SHP77 (cell line): Measurements from ENCODE around the gene TBXA2R.
"Not testable (repeated sequence)": the region's sequence is repeated elsewhere in the genome, so short reads cannot be mapped to it uniquely, and the experiment has no call there.

Experiments used
- DNase-seq, 2 experiments: peaks; one replicate each; lab custom pipeline; 2025; lab: John Stamatoyannopoulos, UW

TBXA2R gene

DNA sequence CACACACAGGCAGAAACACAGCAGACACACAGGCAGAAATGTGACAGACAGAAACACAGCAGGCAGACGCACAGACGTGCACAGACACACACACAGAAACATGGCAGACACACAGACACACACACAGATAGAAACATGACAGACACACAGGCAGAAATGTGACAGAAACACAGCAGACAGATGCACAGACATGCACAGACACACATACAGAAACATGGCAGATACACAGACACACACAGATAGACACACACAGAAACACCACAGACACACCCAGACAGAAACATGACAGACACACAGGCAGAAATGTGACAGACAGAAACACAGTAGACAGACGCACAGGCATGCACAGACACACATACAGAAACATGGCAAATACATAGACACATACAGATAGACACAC is 1.3 kb downstream of the TBXA2R start:
- DNase-seq: no peak

GRCh38 chr19:3604987-3605343 is 1.7 kb downstream of the TBXA2R start:
- no peak for DNase-seq

- no peak for DNase-seq
Measured at GRCh38 chr19:3604227-3604986, 2.3 kb downstream of the TBXA2R start.

DNA sequence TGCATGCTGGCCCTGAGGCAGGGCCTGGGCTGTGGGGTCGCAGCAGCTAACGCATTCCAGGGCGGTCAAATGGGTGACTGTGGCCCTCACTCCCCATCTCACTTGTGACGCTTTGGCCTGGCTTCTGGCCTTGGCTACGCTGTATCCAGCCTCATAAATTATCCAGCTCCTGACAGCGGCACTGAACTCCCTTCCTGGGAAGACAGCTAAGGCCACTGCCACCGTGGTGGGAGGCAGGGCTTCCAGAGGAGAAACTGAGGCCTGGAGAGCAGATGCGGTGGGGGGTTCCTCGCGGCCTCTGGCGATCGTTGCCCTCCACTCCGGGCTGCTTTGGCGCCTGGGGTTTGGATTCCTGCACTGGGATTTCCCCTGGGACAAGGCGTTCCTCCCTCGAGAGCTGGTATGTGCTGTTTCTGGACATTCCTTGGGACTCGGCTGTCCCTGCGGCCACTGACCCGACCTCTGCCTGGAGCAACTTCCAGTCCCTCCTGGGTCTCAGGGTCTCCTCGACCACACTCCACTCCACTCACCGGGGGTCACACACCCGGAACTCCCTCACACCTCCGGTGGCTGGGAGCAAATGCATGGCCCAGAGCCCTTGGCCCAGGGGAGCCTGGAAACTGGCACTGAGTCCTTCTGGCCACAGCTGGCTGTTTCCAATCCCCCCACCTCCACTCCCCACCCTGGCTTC is 3.4 kb downstream of the TBXA2R start:
- DNase-seq: no peak

DNA sequence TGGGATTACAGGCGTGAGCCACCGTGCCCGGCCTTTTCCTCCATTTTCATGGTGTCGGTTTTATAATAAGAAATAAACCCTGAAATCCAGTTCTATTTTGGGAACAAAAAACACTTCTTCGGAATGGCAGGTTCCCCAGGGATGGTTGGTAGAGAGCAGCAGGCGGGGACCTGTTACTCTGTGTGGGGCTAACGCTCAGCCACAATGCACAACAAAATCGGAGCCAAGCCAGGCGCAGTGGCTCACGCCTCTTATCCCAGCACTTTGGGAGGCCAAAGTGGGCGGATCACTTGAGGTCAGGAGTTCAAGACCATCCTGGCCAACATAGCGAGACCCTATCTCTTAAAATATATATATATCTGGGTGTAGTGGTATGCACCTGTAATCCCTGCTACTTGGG is 5.7 kb downstream of the TBXA2R start:
- DNase-seq: no peak

GRCh38 chr19:3599776-3600187 is 6.9 kb downstream of the TBXA2R start:
- DNase-seq: no peak

DNA sequence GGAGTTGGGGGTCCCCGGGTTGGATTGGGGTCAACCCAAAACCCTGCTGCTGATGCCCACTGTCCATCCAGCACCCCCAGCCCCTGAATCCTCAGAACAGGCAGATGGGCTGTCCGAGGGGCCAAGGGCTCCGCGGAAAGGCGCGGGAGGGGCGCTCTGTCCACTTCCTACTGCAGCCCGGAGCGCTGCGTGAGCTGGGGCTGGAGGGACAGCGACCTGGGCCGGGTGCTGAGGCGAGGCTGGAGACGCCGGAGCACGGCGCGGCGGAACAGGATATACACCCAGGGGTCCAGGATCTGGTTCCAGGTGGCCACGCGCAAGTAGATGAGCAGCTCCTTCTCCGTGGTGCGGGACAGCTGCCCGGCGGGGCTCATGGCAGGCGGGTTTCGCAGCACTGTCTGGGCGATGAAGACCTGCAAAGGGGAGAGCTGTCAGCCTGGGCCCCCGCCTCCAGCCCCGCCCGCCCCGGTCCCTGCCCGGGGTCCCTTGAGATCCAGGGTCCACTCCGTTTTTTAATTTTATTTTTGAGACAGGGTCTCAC is 11.1 kb downstream of the TBXA2R start:
- DNase-seq: no peak

- DNase-seq: no peak
Measured at GRCh38 chr19:3593156-3593555, 13.5 kb downstream of the TBXA2R start.

GRCh38 chr19:3591876-3592613 is 14.6 kb downstream of the TBXA2R start:
- no peak for DNase-seq

- no peak for DNase-seq
Measured at GRCh38 chr19:3590991-3591659, 15.6 kb downstream of the TBXA2R start.

DNA sequence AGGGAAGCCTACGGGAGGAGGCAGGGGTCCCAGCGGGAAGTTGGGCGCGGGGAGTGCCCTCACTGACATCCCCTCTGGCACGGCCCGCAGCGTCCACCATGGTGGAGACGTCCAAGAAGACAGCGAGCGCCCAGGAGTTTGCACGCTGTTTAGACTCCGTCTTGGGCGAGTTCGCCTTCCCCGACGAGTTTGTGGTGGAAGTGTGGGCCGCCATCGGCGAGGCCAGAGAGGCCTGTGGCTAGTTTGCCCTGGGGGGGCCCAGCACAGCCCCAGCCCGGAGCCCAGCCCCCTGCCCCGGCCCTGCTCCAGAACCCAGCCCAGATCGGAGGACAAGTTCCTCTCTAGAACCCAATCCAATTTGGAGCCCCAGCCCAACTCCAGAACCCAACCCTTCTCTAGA is 16.7 kb downstream of the TBXA2R start:
- DNase-seq: no peak

- DNase-seq: no peak
Measured at GRCh38 chr19:3589439-3589838, 17.2 kb downstream of the TBXA2R start.

- no peak for DNase-seq
Measured at GRCh38 chr19:3586707-3587346, 19.8 kb downstream of the TBXA2R start.

GRCh38 chr19:3586127-3586626 is 20.5 kb downstream of the TBXA2R start:
- no peak for DNase-seq

- no peak for DNase-seq
Measured at GRCh38 chr19:3585301-3586126, 21.2 kb downstream of the TBXA2R start, which contains the start of gene GIPC3. TSS of gene GIPC3 (plus strand) at chr19:3585478. CDS start at chr19:3585598, 120 bp downstream.

GRCh38 chr19:3584036-3584802 is 22.5 kb downstream of the TBXA2R start:
- DNase-seq: not testable (repeated sequence)

DNA sequence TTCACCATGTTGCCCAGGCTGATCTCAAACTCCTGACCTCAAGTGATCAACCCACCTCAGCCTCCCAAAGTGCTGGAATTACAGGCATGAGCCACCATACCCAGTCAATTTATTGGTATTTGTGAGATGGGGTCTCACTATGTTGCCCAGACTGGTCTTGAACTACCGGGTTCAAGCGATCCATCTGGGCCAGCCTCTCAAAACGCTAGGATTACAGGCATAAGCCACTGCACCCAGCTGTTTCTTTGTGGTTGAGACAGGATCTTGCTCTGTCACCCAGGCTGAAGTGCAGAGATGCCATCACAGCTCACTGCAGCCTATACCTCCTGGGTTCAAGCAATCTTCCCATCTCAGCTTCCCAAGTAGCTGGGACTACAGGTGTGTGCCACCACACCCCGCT is 24.9 kb downstream of the TBXA2R start:
- DNase-seq: not testable (repeated sequence)

DNA sequence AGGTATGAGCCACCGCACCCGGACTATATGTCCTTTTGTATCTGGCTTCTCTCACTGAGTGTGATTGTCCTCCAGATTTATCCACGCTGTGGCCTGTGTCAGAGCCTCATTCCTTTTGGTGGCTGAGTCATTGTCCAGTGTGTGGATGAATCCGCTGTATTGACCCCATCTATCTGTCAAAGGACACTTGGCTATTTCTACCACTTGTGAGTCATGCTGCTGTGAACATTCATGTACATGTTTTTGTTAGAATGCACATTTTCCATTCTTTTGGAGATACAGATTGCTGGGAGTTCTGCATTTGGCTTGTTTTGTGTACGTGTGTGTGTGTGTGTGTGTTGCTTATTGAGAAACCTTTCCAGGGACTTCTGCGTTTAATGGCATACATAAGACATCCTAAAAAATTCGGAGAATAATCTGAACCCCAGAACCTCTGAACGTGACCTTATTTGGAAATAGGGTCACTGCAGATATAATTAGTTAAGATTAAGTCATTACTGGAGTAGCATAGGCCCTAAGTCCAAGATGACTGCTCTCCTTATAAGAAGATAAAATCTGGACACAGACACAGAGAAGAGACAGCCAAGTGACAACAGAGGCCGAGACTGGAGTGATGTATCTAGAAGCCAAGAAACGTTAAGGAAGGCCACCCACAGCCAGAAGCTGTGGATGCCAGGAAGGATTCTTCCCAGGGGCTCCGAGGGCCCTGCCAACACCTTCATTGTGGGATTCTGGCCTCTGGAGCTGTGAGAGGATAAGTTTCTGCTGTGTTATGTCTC is 26.3 kb downstream of the TBXA2R start:
- no peak for DNase-seq

DNA sequence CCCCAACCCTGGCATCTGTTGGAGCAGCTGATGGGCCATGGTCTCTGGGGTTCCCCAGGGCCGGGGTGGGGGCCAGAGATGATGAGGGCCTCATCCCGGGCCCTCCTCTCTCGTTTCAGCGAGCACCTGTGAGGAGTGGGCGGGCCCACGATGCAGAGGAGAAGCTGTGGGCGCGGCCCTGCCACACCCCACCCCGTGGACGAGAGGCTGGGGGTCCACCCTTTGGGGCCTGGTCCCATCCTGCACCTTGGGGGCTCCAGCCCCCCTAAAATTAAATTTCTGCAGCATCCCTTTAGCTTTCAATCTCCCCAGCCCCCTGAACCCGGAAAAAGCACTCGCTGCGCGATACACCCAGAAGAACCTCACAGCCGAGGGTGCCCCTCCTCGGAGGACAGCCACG is 28.3 kb downstream of the TBXA2R start:
- no peak for DNase-seq
